CD14-positive monocyte (primary cell): ENCODE data around the gene SRP9. TPM values are rescaled to one million over a fixed set of nuclear protein-coding genes. Genes with fewer than 3 reads are reported as not detected.
"Not testable (repeated sequence)": the region's sequence is repeated elsewhere in the genome, so short reads cannot be mapped to it uniquely, and the experiment has no call there.

Source experiments
- DNase-seq, 3 donors: peaks; one replicate each; pipeline ENCODE4 v3.0.0-alpha.2; 2011 to 2022
- H2AFZ ChIP-seq: 2 replicates; pipeline ENCODE4 v1.6.0; 2012; ENCODE audit warnings: mild to moderate bottlenecking, low read depth, low read length, inconsistent platforms; ENCODE audit not compliant: insufficient read depth, poor library complexity, severe bottlenecking
- H3K27ac ChIP-seq, 2 donors: 1 replicate in 1 of 2; 2 replicates in 1 of 2; pipeline ENCODE4 v1.5.1; 2012 to 2013; ENCODE audit warnings: low read length in 2 of 2, control low read depth in 1 of 2, inconsistent platforms in 1 of 2, low read depth in 1 of 2, mild to moderate bottlenecking in 1 of 2
- H3K27me3 ChIP-seq, 2 donors: one replicate each; pipeline versions ENCODE4 v1.6.0 to v1.6.1; 2011 to 2013; ENCODE audit warnings: low read length in 2 of 2; ENCODE audit not compliant: control insufficient read depth in 2 of 2, insufficient read depth in 2 of 2
- H3K36me3 ChIP-seq, 2 donors: replicated peaks in 1 of 2; 1 replicate in 1 of 2; 2 replicates in 1 of 2; pipeline versions ENCODE4 v1.5.1 to v1.6.1; 2012 to 2013; ENCODE audit warnings: low read length in 2 of 2, control low read depth in 1 of 2, inconsistent platforms in 1 of 2, mild to moderate bottlenecking in 1 of 2; ENCODE audit not compliant: insufficient read depth in 2 of 2, control insufficient read depth in 1 of 2
- H3K4me1 ChIP-seq, 2 donors: 1 replicate in 1 of 2; 2 replicates in 1 of 2; pipeline versions ENCODE4 v1.5.1 to v1.6.1; 2012 to 2013; ENCODE audit warnings: low read length in 2 of 2, control low read depth in 1 of 2, inconsistent platforms in 1 of 2, mild to moderate bottlenecking in 1 of 2, moderate library complexity in 1 of 2; ENCODE audit not compliant: insufficient read depth in 2 of 2, control insufficient read depth in 1 of 2
- H3K4me2 ChIP-seq: replicated peaks from 2 replicates; pipeline ENCODE3; 2012; ENCODE audit warnings: low read length, moderate library complexity, mild to moderate bottlenecking; ENCODE audit not compliant: poor library complexity, severe bottlenecking; ENCODE audit errors: extremely low read depth
- H3K4me3 ChIP-seq, 3 experiments: fragments of 200-600 bp in 1 of 3; sonication (generic) in 1 of 3; replicated peaks in 1 of 3; 1 replicate in 2 of 3; 2 replicates in 1 of 3; pipeline ENCODE4 v1.5.1; 2011 to 2013; ENCODE audit warnings: low read length in 3 of 3, mild to moderate bottlenecking in 3 of 3, control low read depth in 2 of 3, low read depth in 2 of 3, inconsistent platforms in 1 of 3, moderate library complexity in 1 of 3
- H3K79me2 ChIP-seq: 2 replicates; pipeline ENCODE4 v1.6.0; 2012; ENCODE audit warnings: mild to moderate bottlenecking, control low read depth, inconsistent platforms, low read length, moderate library complexity; ENCODE audit not compliant: insufficient read depth
- H3K9ac ChIP-seq: 2 replicates; pipeline ENCODE4 v1.6.0; 2017; ENCODE audit warnings: low read length, mild to moderate bottlenecking; ENCODE audit not compliant: insufficient read depth, poor library complexity, severe bottlenecking
- H3K9me3 ChIP-seq, 2 donors: replicated peaks in 1 of 2; 1 replicate in 1 of 2; 2 replicates in 1 of 2; pipeline versions ENCODE4 v1.5.1 to v1.6.1; 2012 to 2013; ENCODE audit warnings: low read length in 2 of 2, control low read depth in 1 of 2; ENCODE audit not compliant: control insufficient read depth in 1 of 2, insufficient read depth in 1 of 2
- H4K20me1 ChIP-seq: 2 replicates; pipeline ENCODE4 v1.6.0; 2012; ENCODE audit warnings: mild to moderate bottlenecking, low read length, control low read depth, moderate library complexity; ENCODE audit not compliant: insufficient read depth
- H3K27ac Mint-ChIP-seq, 7 donors: one replicate each; pipeline ENCODE4 v1.8.0; 2020; ENCODE audit warnings: mild to moderate bottlenecking in 7 of 7, mixed read lengths in 7 of 7, moderate library complexity in 6 of 7, inconsistent platforms in 2 of 7
- H3K27me3 Mint-ChIP-seq, 3 donors: one replicate each; pipeline ENCODE4 v1.8.0; 2021 to 2022; ENCODE audit warnings: low read depth in 3 of 3, mild to moderate bottlenecking in 3 of 3, mixed read lengths in 3 of 3, moderate library complexity in 3 of 3, inconsistent platforms in 1 of 3
- H3K36me3 Mint-ChIP-seq, 2 donors: one replicate each; pipeline ENCODE4 v1.8.0; 2020; ENCODE audit warnings: mixed read lengths in 2 of 2, inconsistent platforms in 1 of 2, mild to moderate bottlenecking in 1 of 2
- H3K4me1 Mint-ChIP-seq: one replicate; pipeline ENCODE4 v1.8.0; 2020; ENCODE audit warnings: mild to moderate bottlenecking, mixed read lengths
- H3K4me3 Mint-ChIP-seq, 2 donors: one replicate each; pipeline ENCODE4 v1.8.0; 2020; ENCODE audit warnings: mild to moderate bottlenecking in 2 of 2, mixed read lengths in 2 of 2, moderate library complexity in 1 of 2
- H3K9me3 Mint-ChIP-seq, 7 donors: one replicate each; pipeline ENCODE4 v1.8.0; 2020 to 2022; ENCODE audit warnings: mixed read lengths in 7 of 7, mild to moderate bottlenecking in 6 of 7, moderate library complexity in 6 of 7, inconsistent platforms in 2 of 7
- whole genome bisulfite sequencing: methylation state at CpG from one replicate; pipeline ENCODE4 v1.1.5; 2013; ENCODE audit warnings: missing lambda C conversion rate; ENCODE audit not compliant: insufficient coverage; 5-methylcytosine and 5-hydroxymethylcytosine counted together
- intact Hi-C, 2 donors: fragments of 100-400 bp; cut with micrococcal nuclease; formaldehyde crosslinking; loops; one replicate each; pipeline versions ENCODE4 v1.15.0 to v1.15.1; 2023
- polyA plus RNA-seq, 3 donors: library from polyadenylated mRNA; depleted of rRNA in 1 of 3; unstranded in 2 of 3; stranded (reverse) in 1 of 3; fragments of 300-500 nt in 2 of 3; fragments of >200 nt in 1 of 3; fragmentation: Illumina TruSeq in 2 of 3; gene quantifications; 1 replicate in 2 of 3; 2 replicates in 1 of 3; pipeline ENCODE4 v1.2.3, GENCODE V29; 2012 to 2021
- TF ChIP-seq, protein P1 (sequence below): fragments of 200-600 bp; IDR thresholded peaks from one replicate; pipeline ENCODE4 v1.8.0; 2022; ENCODE audit warnings: antibody characterized with exemption, mild to moderate bottlenecking

SRP9 gene
- polyA plus RNA-seq, 3 donors, result 89.5 to 329 (median 281) TPM

DNA sequence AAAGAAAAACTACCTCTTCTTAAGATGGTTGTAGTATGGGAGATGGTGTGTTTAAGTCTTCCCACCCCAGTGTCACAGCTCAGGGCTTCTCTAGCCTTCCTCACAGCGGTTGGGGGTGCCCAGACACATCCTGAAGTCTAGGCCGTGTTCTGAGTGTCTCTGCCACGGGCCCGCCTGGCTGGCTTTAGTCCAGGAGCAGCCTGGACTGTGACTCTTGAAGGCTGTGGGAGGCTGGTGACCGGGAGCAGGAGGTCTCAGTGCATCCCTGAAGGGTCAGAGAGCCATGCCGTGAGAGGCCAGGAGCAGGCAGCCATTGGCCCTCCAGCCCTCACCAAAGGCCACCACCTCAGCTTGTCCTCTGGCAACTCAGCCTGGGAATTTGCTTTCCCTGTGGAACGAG, 36.8 kb downstream of the SRP9 start:
- intact Hi-C loops, result no loop called here
- WGBS, result 83% methylated on average over 4 of the region's 7 CpGs
- no peaks in the 10 kb centered on the region for H3K9me3 Mint-ChIP-seq
- TF ChIP-seq, protein P1, sequence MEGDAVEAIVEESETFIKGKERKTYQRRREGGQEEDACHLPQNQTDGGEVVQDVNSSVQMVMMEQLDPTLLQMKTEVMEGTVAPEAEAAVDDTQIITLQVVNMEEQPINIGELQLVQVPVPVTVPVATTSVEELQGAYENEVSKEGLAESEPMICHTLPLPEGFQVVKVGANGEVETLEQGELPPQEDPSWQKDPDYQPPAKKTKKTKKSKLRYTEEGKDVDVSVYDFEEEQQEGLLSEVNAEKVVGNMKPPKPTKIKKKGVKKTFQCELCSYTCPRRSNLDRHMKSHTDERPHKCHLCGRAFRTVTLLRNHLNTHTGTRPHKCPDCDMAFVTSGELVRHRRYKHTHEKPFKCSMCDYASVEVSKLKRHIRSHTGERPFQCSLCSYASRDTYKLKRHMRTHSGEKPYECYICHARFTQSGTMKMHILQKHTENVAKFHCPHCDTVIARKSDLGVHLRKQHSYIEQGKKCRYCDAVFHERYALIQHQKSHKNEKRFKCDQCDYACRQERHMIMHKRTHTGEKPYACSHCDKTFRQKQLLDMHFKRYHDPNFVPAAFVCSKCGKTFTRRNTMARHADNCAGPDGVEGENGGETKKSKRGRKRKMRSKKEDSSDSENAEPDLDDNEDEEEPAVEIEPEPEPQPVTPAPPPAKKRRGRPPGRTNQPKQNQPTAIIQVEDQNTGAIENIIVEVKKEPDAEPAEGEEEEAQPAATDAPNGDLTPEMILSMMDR, result no peak
- Histone ChIP-seq H3K36me3 (no peaks in the 10 kb centered on the region), H3K4me2 (no peak overlapping the region), H4K20me1 (no peaks in the 10 kb centered on the region), H3K4me3 (no peak overlapping the region), H3K79me2 (peaks cover 5% of the 10 kb centered on the region), H3K27ac (peak overlapping the region in 1 of 2 donors; percentile 78), H3K27me3 (peaks cover 0 to 3% of the 10 kb centered on the region in 2 donors), H2AFZ (no peak overlapping the region), H3K9ac (no peak overlapping the region), H3K4me1 (peaks cover 43 to 50% of the 10 kb centered on the region in 2 donors), H3K9me3 (no peaks in the 10 kb centered on the region)
- H3K4me1 Mint-ChIP-seq, result peaks cover 54% of the 10 kb centered on the region
- no peak overlapping the region for H3K4me3 Mint-ChIP-seq
- H3K27ac Mint-ChIP-seq, result peak overlapping the region in 3 of 7 donors; percentile 18 to 70 (median 30)
- peaks cover 0 to 3% of the 10 kb centered on the region in 2 donors for H3K36me3 Mint-ChIP-seq
- DNase-seq, result no peak
- H3K27me3 Mint-ChIP-seq, result peaks cover 4 to 14% (median 7%) of the 10 kb centered on the region in 3 donors

DNA sequence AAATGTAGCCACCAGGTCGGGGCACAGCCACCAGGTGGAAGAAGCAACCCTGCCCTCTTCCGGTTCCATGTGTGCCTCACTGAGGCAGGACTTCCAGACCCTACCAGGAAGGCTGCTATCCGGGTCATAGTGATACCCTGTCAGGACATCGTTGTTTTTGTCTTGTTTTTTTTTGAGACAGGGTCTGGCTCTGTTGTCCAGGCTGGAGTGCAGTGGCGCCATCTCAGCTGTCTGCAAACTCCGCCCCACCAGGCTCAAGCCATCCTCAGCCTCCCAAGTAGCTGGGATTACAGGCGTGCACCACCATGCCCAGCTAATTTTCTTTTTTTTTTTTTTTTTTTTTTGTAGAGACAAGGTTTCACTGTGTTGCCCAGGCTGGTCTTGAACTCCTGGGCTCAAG, 37.5 kb downstream of the SRP9 start:
- H3K9me3 Mint-ChIP-seq, DNase-seq, H4K20me1 ChIP-seq, intact Hi-C loops, H3K27ac ChIP-seq, H3K36me3 Mint-ChIP-seq, H3K4me3 ChIP-seq, H3K9me3 ChIP-seq, H3K27ac Mint-ChIP-seq, H3K4me3 Mint-ChIP-seq, H3K36me3 ChIP-seq, H3K4me2 ChIP-seq, H3K27me3 ChIP-seq, H2AFZ ChIP-seq, H3K9ac ChIP-seq, H3K79me2 ChIP-seq: not testable (repeated sequence)
- Mint-ChIP-seq H3K27me3 (peaks cover 4 to 14% (median 7%) of the 10 kb centered on the region in 3 donors), H3K4me1 (peaks cover 49% of the 10 kb centered on the region)
- WGBS, result 95% methylated on average over 3 of the region's 7 CpGs
- H3K4me1 ChIP-seq, result peaks cover 38 to 44% of the 10 kb centered on the region in 2 donors
